Kidney tubule cell (primary cell): ENCODE measurements around the gene SFPQ.
"Not testable (repeated sequence)": the region's sequence is repeated elsewhere in the genome, so short reads cannot be mapped to it uniquely, and the experiment has no call there.

Source experiments
- DNase-seq: peaks from one replicate; pipeline ENCODE4 v3.0.0-alpha.2; 2018; ENCODE audit warnings: low spot score

SFPQ gene

DNA sequence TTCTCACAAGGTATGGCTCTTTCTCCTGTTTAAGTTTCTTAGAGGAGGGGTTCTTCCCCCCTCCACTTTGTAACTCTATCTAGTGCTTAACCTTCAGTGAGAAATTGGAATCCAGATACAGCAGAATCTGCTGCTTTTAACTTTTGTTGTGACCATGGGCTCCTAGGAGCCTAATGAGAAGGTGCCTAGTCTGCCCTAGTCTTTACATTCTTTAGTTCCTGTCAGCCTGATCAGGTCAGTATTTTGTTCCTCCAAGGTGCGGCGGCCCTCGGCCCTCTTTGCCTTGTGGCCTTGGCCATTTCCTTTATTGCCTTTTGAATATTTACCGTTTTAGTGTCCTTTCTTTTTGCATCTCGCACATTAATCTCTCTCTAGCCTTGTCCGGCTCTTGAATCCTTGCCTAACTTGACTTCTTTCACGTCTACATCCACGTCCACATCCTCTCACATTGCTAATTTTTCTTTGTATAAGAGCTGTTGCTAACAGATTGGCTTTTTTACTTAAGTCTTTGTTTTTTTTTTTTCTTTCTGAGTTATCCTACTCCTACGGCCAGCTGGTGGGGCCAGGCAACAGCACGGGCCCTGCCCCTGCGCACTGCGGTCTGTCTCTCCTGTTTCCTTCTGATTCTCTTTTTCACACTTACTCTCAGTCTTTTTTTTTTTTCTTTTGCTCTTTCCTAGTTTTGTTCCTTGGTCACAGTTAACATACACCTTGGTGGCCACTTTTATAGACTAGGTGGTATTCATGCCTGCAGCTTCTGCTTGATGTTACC is 49.0 kb downstream of the SFPQ start:
- no peak for DNase-seq

DNA sequence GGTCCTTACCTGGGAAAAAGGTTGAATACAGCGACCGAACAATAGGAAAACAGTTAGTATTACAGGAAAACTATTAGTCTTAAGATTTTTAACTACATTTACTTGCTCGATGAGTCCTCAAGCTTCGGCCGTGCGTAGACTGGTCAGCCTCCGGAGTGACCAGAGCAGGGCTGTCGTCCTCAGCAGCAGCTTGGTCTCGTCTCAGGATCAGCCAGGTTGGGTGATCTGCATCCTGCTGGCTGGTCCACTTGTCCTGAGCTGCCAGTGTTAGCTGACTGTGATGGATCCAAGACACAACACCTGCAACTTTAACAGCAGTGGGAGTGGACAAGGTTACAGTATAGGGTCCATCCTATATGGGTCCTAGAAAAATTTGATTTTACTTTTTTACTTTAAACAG is 50.2 kb downstream of the SFPQ start:
- not testable (repeated sequence) for DNase-seq

GRCh38 chr1:35142294-35142693 is 50.7 kb downstream of the SFPQ start:
- DNase-seq = not testable (repeated sequence)

- not testable (repeated sequence) for DNase-seq
Measured at GRCh38 chr1:35137590-35137989, 55.4 kb downstream of the SFPQ start.

GRCh38 chr1:35136780-35137179 is 56.2 kb downstream of the SFPQ start:
- no peak for DNase-seq
